OCI-LY3 (cell line): ENCODE measurements around the gene C16orf90.
"Not testable (repeated sequence)": the region's sequence is repeated elsewhere in the genome, so short reads cannot be mapped to it uniquely, and the experiment has no call there.

Source experiments
- H2AFZ ChIP-seq: fragments of 200-600, 300-600 bp; shearing (Covaris generic); 2 replicates; pipeline ENCODE4 v1.6.0; 2014; ENCODE audit warnings: antibody characterized with exemption, low read depth, low read length
- H3K27ac ChIP-seq: fragments of 200-600, 300-600 bp; sonication (generic); 2 replicates; pipeline ENCODE4 v1.5.1; 2014; ENCODE audit warnings: mild to moderate bottlenecking, low read length, moderate library complexity, mixed read lengths
- H3K27me3 ChIP-seq: fragments of 200-600, 300-600 bp; sonication (generic); 2 replicates; pipeline ENCODE4 v1.6.1; 2014; ENCODE audit warnings: low read depth, low read length, mixed read lengths
- H3K36me3 ChIP-seq: fragments of 200-600, 300-600 bp; sonication (generic); replicated peaks from 2 replicates; pipeline ENCODE3; 2014; ENCODE audit warnings: low read depth, low read length, mixed read lengths
- H3K4me1 ChIP-seq: fragments of 300-600, 200-600 bp; sonication (generic); 2 replicates; pipeline ENCODE4 v1.6.1; 2014; ENCODE audit warnings: low read length, mixed read lengths
- H3K4me2 ChIP-seq: fragments of 200-600, 300-600 bp; sonication (generic); 2 replicates; pipeline ENCODE4 v1.6.1; 2014; ENCODE audit warnings: low read length, mixed read lengths
- H3K4me3 ChIP-seq: fragments of 300-600, 200-600 bp; sonication (generic); 2 replicates; pipeline ENCODE4 v1.5.1; 2014; ENCODE audit warnings: antibody characterized with exemption, mild to moderate bottlenecking, low read length, moderate library complexity
- H3K79me2 ChIP-seq: fragments of 300-600, 200-600 bp; shearing (Covaris generic); 2 replicates; pipeline ENCODE4 v1.6.1; 2014; ENCODE audit warnings: mild to moderate bottlenecking, low read length, mixed read lengths
- H3K9ac ChIP-seq: fragments of 300-600, 200-600 bp; shearing (Covaris generic); 2 replicates; pipeline ENCODE4 v1.6.0; 2014; ENCODE audit warnings: mild to moderate bottlenecking, low read length, moderate library complexity
- H3K9me3 ChIP-seq: fragments of 200-600, 300-600 bp; shearing (Covaris generic); 2 replicates; pipeline ENCODE4 v1.6.1; 2014; ENCODE audit warnings: low read length, mixed read lengths; ENCODE audit not compliant: insufficient read depth
- H4K20me1 ChIP-seq: fragments of 200-600, 300-600 bp; sonication (generic); 2 replicates; pipeline ENCODE4 v1.6.1; 2016; ENCODE audit warnings: low read length, mixed read lengths; ENCODE audit not compliant: insufficient read depth
- CTCF ChIP-seq: fragments of 200-600, 300-600 bp; sonication (generic); IDR thresholded peaks from 2 replicates; pipeline ENCODE4 v1.5.1; 2014; ENCODE audit warnings: antibody characterized with exemption, low read length, low read depth
- EZH2phosphoT487 ChIP-seq: fragments of 200-600 bp; shearing (Covaris generic); IDR thresholded peaks from 2 replicates; pipeline ENCODE4 v1.6.1; 2018; ENCODE audit warnings: antibody characterized with exemption, mixed run types, low read depth

C16orf90 gene

GRCh38 chr16:3474136-3474779, 21.0 kb downstream of the C16orf90 start:
- no peak overlapping the region for H3K4me3 ChIP-seq
- no peak overlapping the region for H3K27ac ChIP-seq
- H3K79me2 ChIP-seq, result peaks cover 81% of the 10 kb centered on the region
- peaks cover 20% of the 10 kb centered on the region for H3K36me3 ChIP-seq
- peaks cover 5% of the 10 kb centered on the region; the same call in 1 of the 2 replicates for H3K9me3 ChIP-seq
- H4K20me1 ChIP-seq, result peaks cover 18% of the 10 kb centered on the region; the same call in 1 of the 2 replicates
- TF ChIP-seq CTCF, result no peak
- no peak for TF ChIP-seq EZH2phosphoT487
- no peaks in the 10 kb centered on the region for H3K4me1 ChIP-seq
- no peak overlapping the region for H2AFZ ChIP-seq
- H3K9ac ChIP-seq, result no peak overlapping the region
- H3K4me2 ChIP-seq, result no peak overlapping the region
- H3K27me3 ChIP-seq, result no peaks in the 10 kb centered on the region

- H3K4me2 ChIP-seq, H3K4me1 ChIP-seq, H3K9ac ChIP-seq, H3K27ac ChIP-seq, H2AFZ ChIP-seq, H3K9me3 ChIP-seq, H3K27me3 ChIP-seq, H3K4me3 ChIP-seq: not testable (repeated sequence)
- peaks cover 85% of the 10 kb centered on the region for H3K79me2 ChIP-seq
- H4K20me1 ChIP-seq, result peaks cover 25% of the 10 kb centered on the region; the same call in 1 of the 2 replicates
- H3K36me3 ChIP-seq, result peaks cover 20% of the 10 kb centered on the region
These were observed 21.7 kb downstream of the C16orf90 start for GRCh38 chr16:3473596-3473943.

GRCh38 chr16:3472878-3473595, 22.3 kb downstream of the C16orf90 start:
- H3K4me1 ChIP-seq, result no peaks in the 10 kb centered on the region
- H3K79me2 ChIP-seq, result peaks cover 85% of the 10 kb centered on the region
- H3K27ac ChIP-seq, result no peak overlapping the region
- peaks cover 29% of the 10 kb centered on the region; the same call in 1 of the 2 replicates for H4K20me1 ChIP-seq
- H3K9ac ChIP-seq, result no peak overlapping the region
- peaks cover 5% of the 10 kb centered on the region; the same call in 1 of the 2 replicates for H3K9me3 ChIP-seq
- no peaks in the 10 kb centered on the region for H3K27me3 ChIP-seq
- H3K4me2 ChIP-seq, result no peak overlapping the region
- TF ChIP-seq CTCF (no peak), EZH2phosphoT487 (no peak)
- H2AFZ ChIP-seq, result no peak overlapping the region
- no peak overlapping the region for H3K4me3 ChIP-seq
- peaks cover 20% of the 10 kb centered on the region for H3K36me3 ChIP-seq

GRCh38 chr16:3471518-3472176, 23.6 kb downstream of the C16orf90 start:
- H3K4me2 ChIP-seq, result no peak overlapping the region
- H2AFZ ChIP-seq, result no peak overlapping the region
- no peak overlapping the region for H3K9ac ChIP-seq
- peaks cover 94% of the 10 kb centered on the region for H3K79me2 ChIP-seq
- peaks cover 5% of the 10 kb centered on the region; the same call in 1 of the 2 replicates for H3K9me3 ChIP-seq
- TF ChIP-seq EZH2phosphoT487 (no peak), CTCF (no peak)
- no peak overlapping the region for H3K27ac ChIP-seq
- no peak overlapping the region for H3K4me3 ChIP-seq
- H3K27me3 ChIP-seq, result no peaks in the 10 kb centered on the region
- H3K36me3 ChIP-seq, result peaks cover 20% of the 10 kb centered on the region
- peaks cover 42% of the 10 kb centered on the region for H4K20me1 ChIP-seq
- no peaks in the 10 kb centered on the region for H3K4me1 ChIP-seq
